Suprapubic skin (tissue), 3 donors: ENCODE results near the gene FOXB1.

Experiments
- CTCF ChIP-seq, 2 donors: fragments of 200-600 bp in 1 of 2; fragments of 450-650 bp in 1 of 2; sonication (generic) in 1 of 2; IDR thresholded peaks; one replicate each; pipeline ENCODE4 v1.5.1; 2016 to 2019; ENCODE audit warnings: antibody characterized with exemption in 2 of 2, mild to moderate bottlenecking in 1 of 2, moderate library complexity in 1 of 2
- POLR2AphosphoS5 ChIP-seq, 3 donors: sonication (generic); formaldehyde crosslinking; IDR thresholded peaks; one replicate each; pipeline ENCODE4 v1.6.1; 2017; ENCODE audit warnings: antibody characterized with exemption in 3 of 3

GRCh38 chr15:59994888-59995557 is 9.1 kb upstream of the FOXB1 start:
- no peak for TF ChIP-seq CTCF (IDR thresholded peaks at IDR 0.05)
- no peak for TF ChIP-seq POLR2AphosphoS5 (IDR thresholded peaks at IDR 0.05)
